HG03342 (cell line): ENCODE data around the gene GP1BB.
"Not testable (repeated sequence)": the region's sequence is repeated elsewhere in the genome, so short reads cannot be mapped to it uniquely, and the experiment has no call there.

Source experiments
- ATAC-seq: cut with Tn5 transposase; IDR thresholded peaks from one replicate; pipeline ENCODE4 v1.9.1; 2021; ENCODE audit warnings: mild to moderate bottlenecking, moderate library complexity; ENCODE audit not compliant: unreplicated experiment

Gene GP1BB

DNA sequence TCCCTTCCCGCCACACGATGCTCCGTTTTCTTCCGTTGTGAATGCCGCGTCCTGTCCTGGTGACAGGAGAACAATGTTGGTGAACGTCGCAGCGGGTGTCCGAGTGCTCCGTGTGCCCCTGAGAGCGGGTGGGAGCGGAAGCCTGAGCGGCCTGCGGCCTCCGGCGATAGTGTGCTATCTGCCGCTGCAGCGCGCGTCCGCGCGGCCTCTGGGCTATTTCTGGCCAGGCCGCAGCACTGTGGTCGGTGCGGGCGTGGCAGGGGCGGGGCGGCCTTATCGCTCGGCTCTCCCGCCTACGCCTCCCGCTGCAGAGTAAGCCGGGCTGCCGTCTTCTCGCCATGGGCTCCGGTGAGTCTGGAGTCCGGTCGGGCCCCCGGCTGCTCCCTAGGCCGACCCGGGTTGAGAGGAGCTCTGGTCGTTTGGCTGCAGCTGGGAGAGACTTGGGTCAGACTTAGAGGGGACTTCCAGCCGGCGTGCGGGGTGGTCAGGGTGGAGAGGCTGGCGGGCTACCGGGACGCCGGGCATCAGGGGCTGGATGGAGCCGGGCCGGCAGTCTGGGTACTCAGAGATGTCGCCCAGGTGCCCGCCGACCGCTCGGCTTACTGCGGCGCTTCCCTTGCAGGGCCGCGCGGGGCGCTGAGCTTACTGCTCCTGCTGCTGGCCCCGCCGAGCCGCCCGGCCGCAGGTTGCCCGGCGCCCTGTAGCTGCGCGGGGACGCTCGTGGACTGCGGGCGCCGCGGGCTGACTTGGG lies at the start of gene GP1BB:
Gene GP1BB, plus strand, starts transcription at position 308 of the 751 bp plus-strand sequence. Its CDS starts 31 bp downstream, at position 339.
- ATAC-seq: no peak

DNA sequence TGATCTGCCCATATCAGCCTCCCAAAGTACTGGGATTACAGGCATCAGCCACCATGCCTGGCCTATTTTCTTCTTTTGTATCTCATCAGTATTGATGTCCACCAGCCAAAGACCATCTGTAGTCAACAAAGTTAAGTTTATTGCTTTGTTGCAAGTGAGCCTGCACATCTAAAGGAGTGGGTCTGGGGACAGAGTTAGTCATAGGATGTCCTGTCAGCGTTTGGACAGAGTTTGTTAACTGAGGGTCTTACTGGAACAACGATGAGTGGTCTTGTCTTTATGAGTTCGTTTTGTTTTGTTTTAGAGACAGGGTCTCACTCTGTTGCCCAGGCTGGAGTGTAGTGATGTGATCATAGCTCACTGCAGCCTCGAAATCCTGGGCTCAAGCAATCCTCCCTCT lies 49.7 kb upstream of the GP1BB start:
- ATAC-seq: no peak

DNA sequence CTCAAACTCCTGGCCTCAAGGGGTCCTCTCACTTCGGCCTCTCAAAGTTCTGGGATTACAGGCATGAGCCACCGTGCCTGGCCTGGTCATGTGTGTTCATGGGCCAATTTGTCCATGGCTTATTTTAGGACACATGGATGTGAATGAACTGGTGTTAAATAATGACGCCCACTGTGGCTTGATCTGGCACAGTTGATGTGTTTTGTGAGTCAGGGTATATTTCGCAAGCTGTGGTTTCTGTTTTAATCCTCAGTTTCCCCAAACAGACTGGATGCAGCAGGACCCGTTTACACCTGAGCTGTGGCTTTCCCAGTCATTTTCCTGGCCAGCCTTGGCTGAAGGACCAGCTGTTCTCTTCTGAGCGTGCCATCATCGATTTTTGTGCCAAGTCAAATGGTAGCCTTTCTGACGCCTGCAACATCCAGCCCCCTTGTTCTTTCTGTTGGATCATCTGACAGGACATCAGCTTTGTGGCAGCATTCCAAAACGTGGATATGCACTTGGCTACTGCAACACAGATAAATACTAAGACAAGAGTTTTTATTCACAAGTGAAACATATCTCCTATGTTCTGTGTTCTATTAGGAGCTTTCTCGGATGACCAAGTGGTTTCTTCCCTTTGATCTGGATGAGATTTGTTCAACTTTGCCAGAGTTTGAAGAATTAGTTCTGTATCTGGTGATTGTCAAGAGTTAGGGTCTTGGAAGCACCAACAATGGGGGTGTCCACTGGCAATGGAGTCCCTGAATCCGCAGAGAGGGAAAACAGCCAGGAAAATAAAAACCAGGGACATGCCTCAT lies 49.0 kb upstream of the GP1BB start:
- no peak for ATAC-seq

DNA sequence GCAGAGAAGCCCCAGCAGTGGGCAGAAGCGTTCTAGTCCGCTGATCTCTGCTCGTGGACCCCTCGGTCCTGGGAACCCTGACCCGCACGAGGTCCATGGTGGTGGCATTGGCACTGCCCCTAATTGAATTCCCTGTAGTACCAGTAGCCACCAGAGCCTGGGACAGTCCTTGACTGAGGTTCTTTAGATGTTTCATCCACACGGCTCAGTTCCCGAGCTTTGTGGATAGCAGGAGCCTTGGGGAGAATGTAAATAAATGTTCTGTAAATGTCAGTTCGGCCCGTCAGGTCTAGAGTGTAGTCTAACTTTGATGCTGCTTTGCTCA lies 48.4 kb upstream of the GP1BB start:
- ATAC-seq: no peak

DNA sequence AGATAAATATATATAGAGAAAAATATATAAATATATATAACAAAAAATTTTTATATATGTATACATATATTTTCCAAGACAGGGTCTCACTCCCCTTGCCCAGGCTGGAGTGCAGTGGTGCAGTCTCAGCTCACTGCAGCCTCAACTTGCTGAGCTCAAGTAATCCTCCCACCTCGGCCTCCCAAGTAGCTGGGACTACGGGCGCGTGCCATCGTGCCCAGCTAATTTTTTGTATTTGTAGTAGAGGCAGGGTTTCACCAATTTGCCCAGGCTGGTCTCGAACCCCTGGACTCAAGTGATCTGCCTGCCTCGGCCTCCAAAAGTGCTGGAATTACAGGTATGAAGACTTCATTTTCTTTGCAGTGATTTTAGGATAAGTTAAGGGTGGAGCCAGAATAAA lies 47.9 kb upstream of the GP1BB start:
- no peak for ATAC-seq

DNA sequence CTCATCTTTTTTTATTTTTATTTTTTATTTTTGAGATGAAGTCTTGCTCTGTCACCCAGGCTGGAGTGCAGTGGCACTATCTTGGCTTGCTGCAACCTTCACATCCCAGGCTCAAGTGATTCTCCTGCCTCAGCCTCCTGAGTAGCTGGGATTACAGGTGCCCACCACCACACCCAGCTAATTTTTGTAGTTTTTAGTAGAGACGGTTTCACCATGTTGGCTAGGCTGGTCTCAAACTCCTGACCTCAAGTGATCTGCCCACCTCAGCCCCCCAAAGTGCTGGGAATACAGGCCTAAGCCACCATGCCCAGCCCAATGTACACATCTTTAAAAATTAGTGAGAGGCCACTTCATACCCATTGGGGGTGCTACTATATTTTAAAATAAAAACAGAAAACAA lies 46.9 kb upstream of the GP1BB start:
- not testable (repeated sequence) for ATAC-seq

DNA sequence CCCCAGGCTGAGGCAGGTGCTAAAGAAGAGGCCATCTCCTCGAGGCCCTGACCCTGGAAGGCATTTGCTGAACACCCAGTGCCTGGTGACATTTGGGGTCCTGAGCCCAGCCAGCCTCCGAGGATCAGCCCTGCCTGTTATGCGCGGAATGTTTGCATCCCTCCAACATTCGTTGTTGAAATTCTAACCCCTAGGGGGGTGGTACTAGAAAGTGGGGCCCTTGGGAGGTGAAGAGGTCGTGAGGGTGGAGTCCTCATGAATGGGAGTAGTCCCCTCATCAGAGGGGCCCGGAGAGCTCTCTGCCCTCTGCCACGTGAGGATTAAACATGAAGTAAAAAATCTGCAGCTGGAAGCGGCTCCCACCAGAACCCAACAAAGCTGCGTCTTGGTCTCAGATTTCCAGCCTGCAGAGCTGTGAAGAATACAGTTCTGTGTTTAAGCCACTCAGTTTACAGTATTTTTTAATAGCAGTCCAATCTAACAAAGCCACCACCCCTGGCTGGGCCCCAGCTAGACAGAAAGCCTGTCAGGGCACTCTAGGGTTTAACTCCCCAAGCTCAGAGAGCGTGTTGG lies 44.3 kb upstream of the GP1BB start:
- ATAC-seq: no peak

DNA sequence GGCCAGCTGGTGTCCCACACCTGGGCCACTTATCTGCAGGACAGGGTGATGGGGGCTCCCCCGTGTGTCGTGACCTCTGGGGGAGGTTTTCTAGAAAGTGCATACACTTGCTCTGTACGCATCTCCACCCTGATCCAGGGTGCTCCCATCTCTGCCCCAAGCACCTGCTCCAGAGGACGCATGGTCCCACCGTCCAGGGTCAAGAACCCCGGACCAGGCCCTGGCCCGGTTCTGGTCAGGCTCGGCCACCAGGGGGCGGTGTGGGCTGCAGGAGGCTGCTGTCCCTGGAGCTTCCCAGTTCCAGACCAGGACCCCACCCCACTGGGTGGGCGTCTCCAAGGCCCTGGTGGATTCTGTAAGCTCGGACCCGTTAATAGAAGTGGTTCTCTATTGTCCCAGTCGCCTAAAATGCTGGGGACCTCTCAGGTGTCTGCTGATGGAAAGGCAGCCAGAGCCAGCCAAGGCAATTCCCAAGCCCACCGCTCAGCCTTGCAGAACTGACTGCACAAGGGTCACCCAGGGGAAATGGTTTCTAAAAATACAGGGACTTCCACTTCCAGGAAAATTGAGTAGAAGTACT lies 43.7 kb upstream of the GP1BB start:
- ATAC-seq: no peak

DNA sequence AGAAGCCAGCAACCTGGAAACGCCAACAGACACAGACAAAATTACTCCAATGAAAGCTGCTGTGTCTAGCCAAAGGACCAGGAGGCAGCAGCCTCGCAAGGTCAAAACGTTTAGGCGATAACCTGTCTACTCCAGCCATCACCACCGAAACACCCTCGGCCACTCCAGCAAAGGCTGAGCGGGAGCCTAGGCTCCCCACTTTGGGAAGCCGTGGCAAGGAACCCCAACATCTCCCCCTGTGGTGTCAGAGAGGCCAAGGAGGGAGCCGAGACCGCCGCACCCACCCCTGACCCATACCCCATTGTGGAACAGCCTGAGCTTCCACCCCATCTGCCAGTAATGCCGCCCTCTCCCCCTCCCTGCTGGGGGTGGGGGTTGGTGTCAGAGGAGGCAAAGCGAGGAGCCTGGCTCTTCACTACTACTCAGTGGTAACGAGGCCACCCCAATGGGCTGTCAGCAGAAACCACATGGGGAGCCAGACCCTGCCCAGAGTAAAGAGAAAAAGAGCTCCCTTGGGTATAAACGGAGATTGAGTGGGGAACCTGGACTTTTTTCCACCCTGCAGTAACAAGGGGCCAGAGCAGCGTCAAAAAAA lies 43.0 kb upstream of the GP1BB start:
- ATAC-seq: no peak

DNA sequence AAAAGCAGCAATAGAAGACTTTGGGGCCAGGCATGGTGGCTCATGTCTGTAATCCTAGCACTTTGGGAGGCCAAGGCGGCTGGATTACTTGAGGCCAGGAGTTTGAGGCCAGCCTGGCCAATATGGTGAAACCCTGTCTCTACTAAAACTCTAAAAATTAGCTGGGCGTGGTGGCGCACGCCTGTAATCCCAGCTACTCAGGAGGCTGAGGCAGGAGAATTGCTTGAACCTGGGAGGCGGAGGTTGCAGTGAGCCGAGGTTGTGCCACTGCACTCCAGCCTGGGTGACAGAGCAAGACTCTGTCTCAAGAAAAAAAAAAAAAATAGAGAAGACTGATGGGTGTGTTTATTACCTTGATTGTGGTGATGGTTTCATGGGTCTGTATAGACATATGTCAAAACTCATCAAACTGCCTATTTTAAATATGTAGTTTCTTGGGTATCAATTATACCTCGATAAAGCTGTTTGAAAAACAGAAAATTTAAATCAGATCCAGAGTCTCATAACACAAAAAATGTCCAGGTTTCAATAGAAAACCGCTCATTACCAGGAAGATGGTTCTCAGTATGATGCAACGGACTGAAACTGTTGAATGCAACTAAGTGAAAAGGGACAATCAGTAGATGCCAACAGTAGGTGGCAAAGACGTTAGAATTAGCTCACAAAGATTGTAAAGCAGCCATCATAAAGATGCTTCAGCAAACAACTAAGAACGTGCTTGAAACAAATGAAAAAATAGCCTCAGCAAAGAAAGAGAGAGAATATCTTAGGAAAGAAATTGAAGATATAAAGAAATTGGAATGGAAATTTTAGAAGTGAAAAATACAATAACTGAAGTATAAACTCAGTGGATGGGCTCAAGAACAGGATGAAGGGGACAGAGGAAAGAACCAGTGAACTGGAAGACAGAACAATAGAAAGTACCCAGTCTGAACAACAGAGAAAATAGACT lies 42.2 kb upstream of the GP1BB start:
- no peak for ATAC-seq

DNA sequence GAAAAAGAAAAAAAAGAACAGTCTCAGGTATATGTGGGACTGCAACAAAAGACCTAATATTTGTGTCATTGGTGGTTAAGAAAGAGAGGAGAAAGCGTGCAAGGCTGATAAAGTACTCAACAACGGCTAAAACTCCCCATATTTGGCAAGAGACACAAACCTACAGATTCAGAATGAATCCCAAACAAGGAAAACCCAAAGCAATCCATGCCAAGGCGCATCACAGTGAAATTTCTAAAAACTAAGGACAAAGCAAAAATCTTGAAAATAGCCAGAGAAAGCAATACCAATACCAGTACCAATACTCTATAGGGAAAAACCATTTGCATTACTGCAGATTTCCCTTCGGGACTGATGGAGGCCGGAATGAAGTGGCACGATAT lies 41.5 kb upstream of the GP1BB start:
- ATAC-seq: no peak

DNA sequence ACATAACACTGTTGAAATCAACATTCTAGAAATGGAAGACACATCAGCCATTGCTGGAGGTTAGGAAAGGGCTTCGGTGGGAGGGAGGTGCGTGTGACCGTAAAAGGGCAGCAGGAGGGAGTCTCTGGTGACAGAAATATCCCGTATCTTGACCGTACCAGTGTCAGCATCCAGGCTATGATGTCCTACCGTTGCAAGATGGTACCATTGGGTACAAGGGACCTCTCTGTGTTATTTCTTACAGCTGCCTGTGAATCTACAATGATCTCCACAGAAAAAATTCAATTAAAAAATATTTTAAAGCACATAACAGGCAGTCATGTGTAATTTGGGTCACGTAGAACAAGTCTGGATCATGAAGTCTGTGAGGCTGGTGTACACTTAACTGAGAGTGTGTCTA lies 36.4 kb upstream of the GP1BB start:
- ATAC-seq: no peak

DNA sequence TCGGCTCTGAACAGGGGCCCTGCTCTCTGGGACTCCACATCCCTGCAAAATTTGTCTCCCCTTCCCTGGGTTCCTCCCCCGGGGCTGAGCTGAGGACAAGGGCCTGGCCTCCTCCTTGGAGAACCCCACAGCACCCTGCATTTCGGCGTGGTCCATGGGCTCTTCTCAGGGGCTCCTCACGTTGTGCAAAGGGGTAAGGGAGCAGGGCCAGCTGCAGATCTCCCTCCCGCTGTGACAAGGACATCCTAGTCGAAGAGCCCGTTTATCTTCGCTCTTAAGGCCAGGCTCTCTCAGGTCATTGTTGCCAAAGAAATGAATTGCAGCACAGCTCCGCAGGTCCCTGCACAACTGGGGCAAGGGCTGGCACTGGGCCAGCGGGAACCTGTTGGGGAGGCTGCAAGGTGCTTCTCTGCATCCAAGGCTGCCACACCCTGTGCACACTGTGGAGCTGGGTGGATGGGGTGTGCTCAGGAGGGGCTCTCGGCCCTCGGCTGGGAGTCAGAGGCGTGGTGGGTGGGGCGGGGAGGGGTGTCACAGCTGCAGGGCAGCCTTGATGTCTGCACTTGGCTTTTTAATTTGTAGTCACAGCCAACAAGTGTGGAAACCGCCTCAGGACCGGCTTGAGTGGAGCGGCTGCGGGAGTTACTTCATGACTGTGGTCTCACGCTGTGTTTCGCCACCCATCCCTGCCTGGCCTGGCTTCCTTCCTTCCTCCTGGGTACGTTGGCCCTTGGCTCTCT lies 35.6 kb upstream of the GP1BB start:
- no peak for ATAC-seq

DNA sequence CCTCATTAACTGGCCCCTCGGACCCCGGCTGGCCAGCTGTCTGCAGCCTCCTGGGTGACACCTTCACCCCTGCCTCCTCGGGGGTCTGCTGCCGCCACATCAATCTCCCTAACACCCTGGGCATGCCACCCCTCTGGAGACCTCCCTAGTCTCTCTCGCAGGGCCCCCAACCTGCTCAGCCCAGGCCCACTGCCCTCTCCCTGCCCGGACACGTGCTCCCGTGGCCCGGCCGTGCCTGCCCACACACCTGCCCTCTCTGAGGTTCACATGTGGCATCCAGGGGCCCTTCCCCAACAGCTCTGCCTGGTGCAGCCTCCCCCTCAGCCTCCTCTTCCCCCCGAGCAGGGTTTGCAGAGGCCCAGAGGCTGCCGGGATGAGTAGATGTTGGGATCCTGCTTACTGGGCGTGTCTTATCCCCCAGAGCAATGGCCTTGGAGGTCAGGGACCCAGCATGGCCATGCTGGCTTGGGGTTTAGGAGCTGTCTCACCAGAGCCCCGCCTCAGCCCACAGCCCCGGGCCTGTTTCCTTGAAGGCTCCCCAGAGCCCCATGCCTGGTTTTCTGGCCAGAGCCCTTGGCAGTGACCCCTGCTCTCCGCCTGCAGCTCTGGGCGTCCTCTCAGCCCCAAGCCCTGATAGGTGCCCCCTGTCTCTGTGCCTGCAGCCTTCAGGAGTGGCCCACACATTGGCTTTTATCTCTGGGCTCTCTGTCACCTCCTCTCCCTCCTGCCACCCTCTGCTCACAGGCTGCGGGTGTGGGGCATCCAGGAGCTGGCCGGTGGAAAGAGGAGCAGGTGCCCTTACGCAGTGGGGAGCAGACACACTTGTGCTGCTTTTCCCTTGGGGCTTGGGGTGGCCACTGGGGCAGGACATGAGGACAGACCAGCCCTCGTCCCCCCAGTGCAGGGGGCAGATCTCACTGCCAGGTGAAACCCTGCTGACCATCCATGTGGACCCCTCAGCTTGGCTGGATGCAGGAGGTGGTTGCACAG lies 34.7 kb upstream of the GP1BB start:
- no peak for ATAC-seq

DNA sequence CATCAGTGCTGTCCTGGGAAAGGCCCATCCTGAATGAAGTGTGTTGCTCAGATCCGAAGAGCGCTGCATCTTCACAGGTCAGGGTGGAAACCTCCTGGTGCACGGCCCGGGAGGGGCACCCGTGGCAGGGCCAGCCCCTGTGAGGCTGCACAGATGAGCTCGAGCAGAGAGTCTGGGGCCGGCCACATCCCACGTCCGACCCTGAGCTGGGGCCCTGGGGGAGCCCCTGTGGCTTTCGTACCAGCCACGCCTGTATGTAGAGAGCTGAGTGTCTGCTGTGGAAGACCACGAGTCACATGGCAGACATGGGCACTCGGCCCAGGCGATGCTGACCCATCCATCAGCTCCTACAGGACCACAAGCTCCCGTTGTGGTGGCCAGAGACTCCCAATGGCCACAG lies 33.9 kb upstream of the GP1BB start:
- no peak for ATAC-seq

DNA sequence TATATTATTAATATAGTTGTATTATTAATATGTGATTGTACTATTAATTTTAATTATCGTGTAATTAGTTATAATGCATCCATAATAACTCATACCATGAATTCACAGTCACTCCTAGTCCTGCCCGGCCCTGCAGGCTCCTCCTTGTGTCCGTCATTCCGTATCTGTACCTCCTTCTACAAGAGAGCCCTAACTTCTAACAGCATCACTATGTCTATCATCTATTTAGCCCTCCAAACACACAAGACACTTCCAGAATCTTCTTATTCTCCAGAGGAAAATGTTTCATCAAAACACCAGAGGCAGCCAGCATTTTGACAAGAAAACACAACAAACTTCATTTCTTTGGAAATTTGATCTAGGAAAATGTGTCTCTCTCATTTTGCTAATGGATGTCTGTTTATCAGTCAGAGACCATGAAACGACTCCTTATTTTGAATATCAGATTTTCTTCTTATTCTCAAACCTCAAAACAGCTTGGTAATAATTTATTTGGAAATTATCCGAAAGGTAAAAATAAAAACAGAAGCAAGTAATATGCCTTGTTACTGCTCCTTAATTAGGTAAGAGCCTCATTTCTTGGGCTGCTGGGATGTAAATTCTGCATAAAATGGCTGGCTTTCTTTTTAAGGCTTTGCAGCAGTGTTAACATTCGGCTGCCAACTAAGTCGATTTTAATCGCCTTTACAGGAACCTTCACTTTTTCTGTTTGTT lies 32.2 kb upstream of the GP1BB start:
- ATAC-seq: no peak

DNA sequence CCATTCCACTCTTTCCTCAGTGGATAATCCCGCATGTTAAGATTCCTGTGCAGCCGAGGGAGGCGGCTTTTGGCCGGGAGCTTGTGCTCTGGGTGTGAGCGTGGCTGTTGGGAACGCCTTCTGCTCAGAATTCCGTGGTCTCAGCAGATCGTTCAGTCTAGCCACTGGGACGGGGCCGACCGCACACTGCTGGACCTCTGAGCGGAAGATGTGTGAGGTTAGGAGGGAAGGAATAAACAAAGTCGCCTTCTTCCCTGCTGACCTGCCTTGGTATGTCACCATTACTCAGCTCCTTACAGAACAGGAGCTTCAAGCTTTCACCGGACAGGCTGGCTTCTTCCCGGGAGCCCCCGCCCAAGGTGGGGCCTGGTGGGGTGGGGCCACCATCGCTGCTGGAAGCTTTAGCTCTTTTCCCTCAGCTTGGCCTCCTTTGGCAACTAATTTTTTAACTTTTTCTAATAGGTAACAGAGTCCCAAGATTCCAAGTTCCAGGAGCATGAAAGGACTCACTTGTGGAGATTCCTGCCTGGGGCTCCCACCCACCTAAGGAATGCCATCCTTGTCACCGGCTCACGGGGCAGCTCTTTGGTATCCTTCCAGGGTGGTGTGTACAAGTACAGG lies 31.5 kb upstream of the GP1BB start:
- no peak for ATAC-seq
